ENCODE measurements around the gene ESPNL.
"Not testable (repeated sequence)": the region's sequence is repeated elsewhere in the genome, so short reads cannot be mapped to it uniquely, and the experiment has no call there.

ESPNL gene

GRCh38 chr2:238161291-238162051 is 61.3 kb downstream of the ESPNL start:
- DNase-seq: no peak

DNA sequence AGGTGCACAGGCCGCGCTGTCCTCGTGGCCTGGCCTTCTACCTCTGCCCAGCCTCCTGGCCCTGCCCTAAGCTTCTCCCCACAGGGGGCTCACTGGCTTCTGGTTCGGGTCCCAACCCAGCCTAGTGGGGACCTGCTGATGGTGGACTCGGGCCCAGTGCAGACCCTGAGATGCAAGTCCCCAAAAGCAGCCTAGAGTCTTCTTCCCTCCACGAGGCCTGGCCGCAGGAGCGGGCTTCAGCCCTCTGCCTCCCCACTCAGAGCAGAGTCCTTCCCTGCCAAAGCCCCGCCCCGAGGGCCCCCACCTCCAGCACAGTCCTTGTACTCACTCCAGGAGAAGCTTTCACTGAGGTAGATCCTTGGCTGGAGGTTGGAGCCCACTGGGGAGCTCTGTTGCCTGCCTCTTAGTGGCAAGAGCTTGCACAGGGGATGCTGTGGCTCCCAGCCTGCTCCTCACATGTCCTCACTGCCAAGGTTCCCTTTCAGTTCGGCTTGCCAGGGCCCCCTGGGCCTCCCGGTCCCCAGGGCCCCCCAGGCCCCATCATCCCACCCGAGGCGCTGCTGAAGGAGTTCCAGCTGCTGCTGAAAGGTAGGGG is 62.2 kb downstream of the ESPNL start:
- no peak for DNase-seq

- DNase-seq: no peak
These were observed 62.8 kb downstream of the ESPNL start for GRCh38 chr2:238162846-238163441.

GRCh38 chr2:238163481-238164198 is 63.5 kb downstream of the ESPNL start:
- no peak for DNase-seq

DNA sequence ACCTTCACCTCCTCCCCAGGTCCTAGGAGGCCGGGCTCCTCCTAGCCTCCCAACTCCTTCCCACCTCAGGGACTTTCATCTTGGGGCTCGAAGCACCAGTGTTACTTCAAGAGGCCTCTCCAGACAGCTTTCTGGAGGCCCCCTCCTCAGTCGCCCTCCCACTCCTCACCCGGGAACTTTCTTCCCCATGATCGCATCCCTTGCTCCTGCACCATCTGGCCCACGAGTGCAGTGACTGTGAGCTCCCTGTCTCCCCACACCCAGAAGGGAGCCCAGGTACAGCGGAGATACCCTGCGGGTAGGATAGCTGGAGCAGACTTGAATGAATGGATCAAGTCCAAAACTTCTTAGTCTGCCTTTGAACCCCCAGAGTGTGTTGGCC is 64.8 kb downstream of the ESPNL start:
- no peak for DNase-seq

- no peak for DNase-seq
These were observed 65.3 kb downstream of the ESPNL start for GRCh38 chr2:238165288-238165921.

- no peak for DNase-seq
These were observed 66.5 kb downstream of the ESPNL start for GRCh38 chr2:238166391-238167343.

GRCh38 chr2:238167344-238167715 is 67.2 kb downstream of the ESPNL start:
- no peak for DNase-seq

DNA sequence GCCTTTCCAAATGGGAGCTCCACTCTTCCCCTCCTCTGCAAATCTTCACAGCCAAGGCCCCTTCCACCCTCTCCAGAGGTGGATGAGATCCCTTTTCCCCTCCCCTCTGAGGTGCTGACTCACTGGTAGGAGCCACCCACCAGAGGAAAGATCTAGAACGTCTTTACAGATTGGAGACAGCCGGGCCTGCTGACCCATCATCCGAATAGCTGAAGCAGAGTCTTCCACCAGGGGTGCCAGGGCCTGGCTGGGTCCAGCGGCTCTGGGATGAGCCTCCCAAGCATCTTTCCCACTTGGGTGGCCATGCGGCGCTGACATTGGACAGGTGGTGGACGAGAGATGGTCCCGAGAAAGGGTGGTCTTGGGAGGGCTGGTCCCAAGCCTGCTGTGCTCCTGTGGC is 67.6 kb downstream of the ESPNL start:
- no peak for DNase-seq

GRCh38 chr2:238168196-238169047 is 68.3 kb downstream of the ESPNL start:
- no peak for DNase-seq

DNA sequence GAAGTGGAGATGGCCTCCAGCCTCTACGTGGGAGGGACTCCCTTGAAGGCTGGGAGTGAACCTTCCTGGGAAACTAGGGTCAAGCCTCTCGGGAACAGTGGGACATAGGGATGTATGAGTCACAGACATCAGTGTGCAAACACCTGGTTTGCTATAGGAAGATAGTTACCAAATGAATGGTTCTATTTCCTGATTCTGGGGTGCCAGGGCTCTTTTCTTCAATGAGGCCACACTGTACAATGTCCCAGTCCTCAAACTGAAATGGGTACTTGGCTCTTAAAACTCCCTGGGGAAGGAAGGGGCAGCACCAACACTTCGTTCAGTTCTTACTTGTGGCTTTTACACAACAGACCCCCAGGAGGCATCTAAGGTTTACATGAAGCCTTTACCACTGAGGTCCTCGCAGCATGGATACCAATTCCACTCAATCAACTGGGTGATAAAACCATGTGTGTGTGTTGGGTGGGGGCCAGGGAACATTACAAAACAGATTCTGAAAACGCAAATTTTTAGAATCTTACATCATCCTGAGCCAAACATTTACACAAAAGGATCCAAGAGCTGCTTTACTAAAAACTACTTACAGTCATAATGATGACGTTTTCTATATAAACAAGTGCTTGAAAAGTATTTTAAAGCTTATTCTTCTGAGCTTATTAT is 69.0 kb downstream of the ESPNL start:
- DNase-seq: no peak

DNA sequence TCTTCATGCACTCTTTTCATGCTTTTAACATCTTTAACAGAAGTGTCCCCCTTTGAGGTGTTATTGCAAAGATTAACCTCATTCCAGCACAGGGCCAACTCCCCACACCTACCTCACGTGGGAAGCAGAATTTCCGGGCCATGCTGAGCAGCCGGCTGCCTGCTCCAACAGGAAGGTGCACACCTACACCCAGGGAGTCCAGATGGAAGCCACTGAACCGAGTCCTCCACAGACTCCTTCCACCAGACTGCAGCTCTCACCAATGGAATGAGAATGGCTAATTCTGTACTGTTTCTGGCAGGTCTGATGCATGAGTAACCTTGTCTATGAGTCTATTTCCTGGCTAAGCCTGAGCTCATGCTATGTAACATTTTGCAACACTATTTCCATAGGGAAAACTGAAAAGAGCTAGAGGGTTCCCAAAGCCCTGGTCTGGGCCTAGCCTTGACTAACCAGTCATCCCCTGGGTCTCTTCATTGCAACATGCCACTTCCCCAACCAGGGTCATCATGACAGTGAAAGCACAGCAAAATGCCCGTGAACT is 69.6 kb downstream of the ESPNL start:
- no peak for DNase-seq

DNA sequence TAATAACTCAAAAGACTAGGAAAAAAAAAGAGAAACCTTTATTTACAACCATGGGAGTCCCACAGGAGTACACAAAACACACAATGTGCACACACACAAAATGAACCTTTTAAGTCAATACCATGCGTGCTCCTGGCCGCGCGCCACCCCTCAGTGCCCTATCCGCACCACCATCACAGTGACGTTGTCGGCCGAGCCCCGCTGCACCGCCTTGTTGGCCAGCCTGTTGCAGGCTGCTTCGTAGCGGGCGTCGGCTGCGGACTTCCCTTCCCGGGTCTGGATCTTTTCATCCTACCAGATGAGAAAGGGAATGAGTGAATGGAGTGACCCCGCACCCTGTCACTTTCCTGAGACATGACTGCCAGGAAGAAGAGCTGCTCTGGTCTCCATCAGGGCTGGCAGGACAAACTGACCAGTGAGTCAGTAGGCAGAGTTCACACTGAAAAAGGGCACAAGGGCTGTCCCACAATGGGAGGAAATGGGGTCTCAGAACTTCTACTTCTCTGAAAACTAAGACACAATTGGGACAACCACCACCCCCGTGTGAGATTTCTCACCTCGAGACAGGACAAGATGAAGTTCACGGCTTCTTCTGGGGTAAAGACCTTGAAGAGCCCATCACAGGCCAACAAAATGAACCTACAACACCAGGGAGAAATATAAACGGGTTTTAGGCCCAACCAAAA is 70.4 kb downstream of the ESPNL start:
- DNase-seq: no peak

DNA sequence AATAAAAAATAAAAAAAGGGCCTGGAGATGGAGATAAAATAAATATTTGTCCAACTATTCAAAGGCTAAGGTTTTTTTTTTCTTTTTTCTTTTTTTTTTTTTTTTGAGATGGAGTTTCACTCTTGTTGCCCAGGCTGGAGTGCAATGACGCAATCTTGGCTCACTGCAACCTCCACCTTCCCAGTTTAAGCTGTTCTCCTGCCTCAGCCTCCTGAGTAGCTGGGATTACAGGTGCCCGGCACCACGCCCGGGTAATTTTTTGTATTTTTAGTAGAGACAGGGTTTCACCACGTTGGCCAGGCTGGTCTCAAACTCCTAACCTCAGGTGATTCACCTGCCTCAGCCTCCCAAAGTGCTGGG is 70.9 kb downstream of the ESPNL start:
- DNase-seq: not testable (repeated sequence)

GRCh38 chr2:238171575-238172187 is 71.5 kb downstream of the ESPNL start:
- no peak for DNase-seq

- no peak for DNase-seq
These were observed 72.3 kb downstream of the ESPNL start for GRCh38 chr2:238172439-238172838.

GRCh38 chr2:238173692-238174091 is 73.6 kb downstream of the ESPNL start:
- no peak for DNase-seq

GRCh38 chr2:238174291-238174690 is 74.2 kb downstream of the ESPNL start:
- DNase-seq: no peak

DNA sequence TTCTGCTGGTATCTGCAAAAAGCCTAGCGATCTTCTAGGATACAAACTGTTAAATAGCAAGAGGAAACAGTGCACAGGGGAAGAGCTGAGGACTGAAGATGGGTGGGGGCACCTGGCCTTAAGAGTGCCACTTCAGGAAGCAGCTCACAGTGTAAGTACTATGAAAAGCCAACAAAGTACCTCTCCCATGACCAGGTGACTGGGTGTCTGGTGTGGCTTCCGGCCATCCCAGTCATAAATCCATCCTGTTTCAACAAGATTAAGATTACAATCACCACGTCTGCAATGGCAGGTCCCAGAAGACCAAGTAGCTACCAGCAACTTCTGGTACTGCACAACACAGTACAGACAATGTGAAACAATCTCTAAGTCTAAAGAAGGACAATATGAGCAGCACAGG is 74.6 kb downstream of the ESPNL start:
- no peak for DNase-seq

Data from NCI-H1092 (cell line).